ENCODE data around the gene GNB4.

GRCh38 chr3:179486806-179487205, 35.5 kb upstream of the GNB4 start:
- no peak for TF ChIP-seq CTCF (IDR thresholded peaks at IDR 0.05)
- TF ChIP-seq POLR2A (IDR thresholded peaks at IDR 0.05) = no peak
